Breast epithelium (tissue), 3 donors: ENCODE data around the gene IGF2BP2.

ENCODE experiments used
- CTCF ChIP-seq, 3 donors: fragments of 450-650 bp; IDR thresholded peaks; one replicate each; pipeline ENCODE4 v1.5.1; 2016 to 2017; ENCODE audit warnings: antibody characterized with exemption in 3 of 3, mild to moderate bottlenecking in 3 of 3, moderate library complexity in 3 of 3
- POLR2AphosphoS5 ChIP-seq, 3 donors: sonication (generic); formaldehyde crosslinking; IDR thresholded peaks; one replicate each; pipeline ENCODE4 v1.6.1; 2017; ENCODE audit warnings: antibody characterized with exemption in 3 of 3

DNA sequence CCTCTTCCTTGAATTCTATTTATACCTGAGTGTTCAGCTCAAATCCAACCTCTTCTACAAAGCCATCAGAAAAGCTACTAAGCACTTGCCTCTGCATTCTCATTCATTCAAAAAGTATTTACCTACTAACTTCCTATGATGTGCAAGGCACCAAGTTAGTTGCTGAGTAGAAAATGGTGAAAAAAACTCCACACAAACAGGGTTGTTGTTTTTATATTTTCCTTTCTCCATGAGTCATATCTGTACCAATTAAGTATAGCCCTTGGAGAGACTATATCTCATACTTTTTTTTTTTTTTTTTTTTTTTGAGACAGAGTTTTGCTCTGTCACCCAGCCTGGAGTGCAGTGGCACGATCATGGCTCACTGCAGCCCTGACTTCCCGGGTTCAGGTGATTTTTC lies 67.7 kb downstream of the IGF2BP2 start:
- TF ChIP-seq POLR2AphosphoS5 (IDR thresholded peaks at IDR 0.05) (no peak), CTCF (IDR thresholded peaks at IDR 0.05) (no peak)
